GM18867 (cell line): Measurements from ENCODE around the gene SEC22A.

Experiments
- ATAC-seq: cut with Tn5 transposase; IDR thresholded peaks from one replicate; pipeline ENCODE4 v1.9.1; 2021; ENCODE audit warnings: mild to moderate bottlenecking, moderate library complexity; ENCODE audit not compliant: unreplicated experiment

Gene SEC22A

DNA sequence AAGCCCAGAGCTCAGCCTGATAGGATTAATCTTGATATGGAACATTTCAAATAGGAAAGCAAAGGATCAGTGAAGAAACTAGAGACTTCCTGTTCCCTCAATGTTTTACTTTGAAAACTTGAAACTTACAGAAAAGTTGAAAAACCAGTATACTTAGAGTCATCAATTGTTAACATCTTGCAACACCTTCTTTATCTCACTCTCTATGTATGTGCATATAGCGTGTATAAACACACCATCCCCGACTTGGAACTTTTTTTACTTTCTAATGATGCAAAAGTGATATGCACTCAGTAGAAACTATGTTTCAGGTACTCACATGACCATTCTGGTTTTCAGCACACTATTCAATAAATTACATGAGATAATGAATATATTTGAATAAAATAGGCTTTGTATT, 60.5 kb downstream of the SEC22A start:
- no peak for ATAC-seq

DNA sequence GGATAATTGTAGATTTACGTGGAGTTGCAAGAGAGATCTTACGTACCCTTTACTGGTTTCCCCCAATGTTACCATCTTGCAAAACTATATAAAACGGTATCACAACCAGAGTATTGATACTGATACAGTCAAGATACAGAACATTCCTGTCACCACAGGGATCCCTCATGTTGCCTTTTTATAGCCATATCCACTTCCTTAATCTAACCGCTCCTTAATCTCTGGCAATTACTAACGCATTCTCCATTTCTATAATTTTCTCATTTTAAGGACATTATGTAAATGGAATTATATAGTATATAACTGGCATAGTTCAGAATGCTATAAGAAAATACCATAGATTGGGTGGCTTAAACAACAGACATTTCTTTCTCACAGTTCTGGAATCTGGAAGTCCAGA, 61.1 kb downstream of the SEC22A start:
- no peak for ATAC-seq

DNA sequence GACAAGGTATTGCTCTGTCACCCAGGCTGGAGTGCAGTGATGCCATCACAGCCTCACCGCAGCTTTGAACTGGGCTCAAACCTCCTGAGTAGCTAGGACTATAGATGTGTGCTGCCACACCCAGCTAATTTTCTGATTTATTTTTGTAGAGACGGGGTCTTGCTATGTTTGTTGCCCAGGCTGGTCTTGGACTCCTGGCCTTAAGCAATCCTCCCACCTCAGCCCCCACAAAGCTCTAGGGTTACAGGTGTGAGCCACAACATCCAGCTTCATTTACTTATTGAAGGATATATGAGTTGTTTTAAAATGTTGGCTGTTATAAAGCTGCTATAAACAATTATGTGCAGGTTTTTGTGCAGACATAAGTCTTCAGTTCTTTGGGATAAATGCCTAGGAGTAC, 62.2 kb downstream of the SEC22A start:
- ATAC-seq: no peak

DNA sequence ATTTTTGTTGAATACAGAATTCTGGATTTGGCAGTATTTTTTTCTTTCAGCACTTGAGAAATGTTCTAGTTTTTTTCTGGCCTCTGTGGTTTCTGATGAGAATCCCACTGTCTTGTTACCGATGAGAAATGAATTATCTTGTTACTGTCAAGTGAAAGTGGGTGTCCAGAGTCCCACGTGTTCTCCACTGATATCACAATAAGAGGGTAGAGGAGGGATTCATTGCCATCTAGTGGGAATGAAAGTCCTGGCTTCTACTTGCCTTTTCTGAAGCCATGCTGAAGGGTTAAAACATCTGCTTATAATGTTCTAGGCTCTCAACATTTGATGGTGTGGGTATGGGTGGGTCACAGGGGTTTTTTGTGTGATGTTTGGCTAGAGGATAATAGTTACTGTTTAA, 66.1 kb downstream of the SEC22A start:
- ATAC-seq: no peak

DNA sequence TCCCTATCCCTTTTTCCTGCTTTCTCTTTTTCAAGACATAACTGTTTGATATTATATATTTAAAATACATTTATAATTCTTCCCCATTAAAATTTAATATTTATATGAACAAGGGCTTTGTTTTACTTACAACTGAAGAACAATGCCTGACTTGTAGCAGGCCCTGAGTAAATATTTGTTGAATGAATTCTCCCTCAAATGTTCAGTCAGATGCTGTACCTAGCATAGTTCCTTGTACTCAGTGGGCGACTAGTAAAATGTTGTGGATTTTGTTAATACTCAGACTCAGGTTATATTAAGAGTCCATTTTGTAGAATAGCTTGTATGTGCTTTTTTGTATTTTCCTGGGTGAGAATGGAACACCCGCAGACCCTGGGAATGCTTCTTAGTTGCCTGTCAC, 69.1 kb downstream of the SEC22A start:
- ATAC-seq: no peak

DNA sequence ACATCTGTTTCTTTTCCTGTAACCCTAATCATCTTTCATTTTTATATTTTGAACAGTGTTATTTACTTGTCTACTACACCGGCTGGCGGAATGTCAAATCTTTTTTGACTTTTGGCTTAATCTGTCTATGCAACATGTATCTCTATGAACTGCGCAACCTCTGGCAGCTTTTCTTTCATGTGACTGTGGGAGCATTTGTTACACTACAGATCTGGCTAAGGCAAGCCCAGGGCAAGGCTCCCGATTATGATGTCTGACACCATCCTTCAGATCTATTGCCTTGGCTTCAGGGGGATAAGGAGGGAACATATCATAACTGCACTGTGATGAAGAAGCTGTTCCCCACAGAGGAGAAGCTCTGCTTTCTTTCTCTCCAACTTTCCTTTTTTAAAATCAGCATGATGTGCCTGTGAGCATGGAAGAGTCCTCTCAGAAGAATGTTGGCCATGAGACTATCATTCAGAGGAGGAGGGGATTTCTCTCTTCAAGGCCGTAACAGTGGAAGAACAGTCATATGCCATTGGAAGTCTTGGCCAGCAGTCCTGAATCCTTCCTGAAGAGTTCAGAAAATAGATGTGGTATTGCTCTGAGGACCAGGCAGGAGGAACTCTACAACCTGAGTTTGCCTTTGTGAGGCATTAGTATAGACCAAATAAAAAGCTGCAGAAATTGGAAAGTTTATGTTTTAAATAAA, 69.9 kb downstream of the SEC22A start:
- ATAC-seq: no peak

DNA sequence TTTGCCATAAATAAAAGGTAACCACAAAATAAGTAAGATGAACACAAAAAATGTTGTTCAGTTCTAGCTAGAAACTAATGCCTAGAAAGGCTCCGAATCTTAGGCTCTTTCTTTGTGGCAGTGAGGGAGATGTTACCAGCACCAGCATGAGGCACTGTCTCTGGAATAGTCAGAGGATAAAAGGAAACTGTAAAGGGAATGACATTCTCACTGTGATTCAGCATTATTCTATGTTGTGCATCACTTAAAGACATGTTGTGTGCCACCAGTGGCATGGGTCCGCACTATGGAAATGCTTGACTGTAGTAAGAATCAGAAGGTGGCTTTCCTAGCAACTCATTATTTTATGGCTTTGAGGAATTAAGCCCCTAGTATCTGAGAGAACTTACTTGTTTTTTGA, 70.8 kb downstream of the SEC22A start:
- ATAC-seq: no peak

DNA sequence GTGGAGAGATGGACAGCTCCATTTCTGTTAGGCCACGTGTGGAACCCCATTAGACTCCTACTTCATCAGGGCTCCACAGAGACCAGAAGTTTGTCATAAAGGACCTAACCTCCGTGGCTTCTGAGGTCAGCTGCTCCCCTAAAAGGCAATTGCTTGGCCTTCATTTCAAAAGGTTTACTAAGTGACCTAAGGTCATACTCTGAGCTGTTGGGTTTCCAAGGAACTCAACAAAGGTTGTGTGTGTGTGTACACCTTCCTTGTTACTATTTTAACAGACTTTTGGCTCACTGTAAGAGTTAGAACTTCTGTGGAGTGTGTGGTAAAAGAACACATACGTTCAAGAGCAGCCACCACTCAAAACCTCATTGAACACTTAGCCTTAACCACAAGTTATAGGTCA, 73.9 kb downstream of the SEC22A start:
- ATAC-seq: no peak

DNA sequence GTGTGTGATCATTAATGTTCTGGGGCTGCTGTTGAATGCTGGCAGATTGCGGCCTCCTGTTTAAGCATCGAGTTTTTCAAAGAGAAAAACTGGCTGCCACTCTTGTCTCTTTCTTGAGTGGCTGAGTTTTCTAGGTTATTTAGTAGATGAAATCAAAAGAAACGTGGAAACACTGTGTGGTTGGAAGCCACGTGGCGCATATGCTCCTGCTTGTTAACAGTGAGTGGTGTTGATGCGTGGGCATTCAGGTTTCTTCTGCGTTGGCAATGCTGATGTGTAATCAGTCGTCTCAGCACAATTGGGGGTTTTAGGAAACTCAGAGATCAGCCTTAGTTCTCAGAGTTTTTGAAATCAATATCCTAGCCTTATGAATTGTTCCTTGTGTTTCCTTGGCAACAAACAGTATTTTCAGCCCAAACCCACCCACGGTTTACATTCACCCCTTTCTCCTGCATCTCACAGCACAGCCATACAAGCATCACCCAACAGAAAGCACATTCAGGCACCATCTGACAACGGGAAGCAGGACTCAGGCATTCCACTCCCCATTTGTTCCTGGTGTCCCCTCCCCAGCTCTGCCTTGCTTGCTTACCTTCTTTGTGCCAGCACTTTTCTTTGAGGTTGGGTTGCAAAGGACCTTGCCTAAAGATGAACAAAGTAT, 74.7 kb downstream of the SEC22A start:
- ATAC-seq: no peak

DNA sequence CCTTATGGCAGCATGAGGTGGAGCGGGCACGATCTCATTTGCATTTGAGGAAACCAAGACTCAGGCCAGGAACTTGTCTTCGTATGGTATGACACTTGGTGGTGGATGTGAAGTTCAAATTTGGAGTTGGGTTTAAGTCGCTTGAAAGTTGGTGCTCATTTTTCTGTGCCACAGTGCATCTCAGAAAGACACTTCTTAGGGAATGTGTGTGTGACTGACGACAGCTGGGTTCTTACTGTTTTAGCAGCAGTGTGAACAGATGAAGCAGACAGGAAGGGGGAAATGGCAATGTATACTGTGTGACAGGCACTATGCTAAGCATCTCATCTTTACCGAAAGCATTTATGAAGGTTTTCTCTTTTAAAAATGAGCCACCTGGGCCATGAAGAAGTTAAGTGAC, 75.4 kb downstream of the SEC22A start:
- no peak for ATAC-seq

DNA sequence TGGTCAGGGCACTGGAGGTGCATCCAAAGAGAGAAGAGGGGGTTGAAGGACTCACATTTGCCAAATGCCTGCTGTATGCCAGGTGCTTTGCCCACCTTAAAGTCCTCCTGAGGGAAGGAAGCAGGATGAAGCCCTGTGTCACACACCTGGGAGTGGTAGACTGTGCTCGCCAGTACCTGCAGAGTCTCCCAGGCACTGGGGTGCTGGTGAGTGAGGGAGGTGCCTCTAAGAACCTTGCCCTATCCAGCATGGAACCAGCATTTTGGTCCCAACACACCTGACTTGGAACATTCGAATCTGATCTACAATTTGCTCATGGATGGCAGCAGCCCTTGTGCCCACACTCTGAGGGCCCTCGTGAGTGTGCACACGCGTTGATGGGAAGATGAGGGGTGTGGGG, 76.7 kb downstream of the SEC22A start:
- no peak for ATAC-seq

DNA sequence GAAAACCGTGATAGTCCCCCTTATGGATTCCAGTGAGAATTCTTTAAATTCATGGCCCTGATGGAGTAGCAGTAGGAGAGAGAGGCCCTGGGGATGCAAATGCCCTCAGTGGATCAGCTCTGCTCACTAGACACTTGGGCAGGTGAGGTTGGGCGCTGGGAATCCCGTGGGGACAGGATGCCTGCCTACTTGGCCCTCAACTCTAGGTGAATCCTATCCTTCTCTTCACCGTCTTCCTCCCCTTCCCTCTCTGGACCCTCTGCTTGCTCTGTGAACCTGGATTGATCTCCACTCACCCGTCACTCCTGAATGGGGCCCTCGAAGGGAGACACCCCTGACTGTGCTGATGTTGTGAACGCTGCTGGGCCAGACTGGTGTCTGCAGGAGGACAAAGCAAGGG, 77.4 kb downstream of the SEC22A start:
- no peak for ATAC-seq

DNA sequence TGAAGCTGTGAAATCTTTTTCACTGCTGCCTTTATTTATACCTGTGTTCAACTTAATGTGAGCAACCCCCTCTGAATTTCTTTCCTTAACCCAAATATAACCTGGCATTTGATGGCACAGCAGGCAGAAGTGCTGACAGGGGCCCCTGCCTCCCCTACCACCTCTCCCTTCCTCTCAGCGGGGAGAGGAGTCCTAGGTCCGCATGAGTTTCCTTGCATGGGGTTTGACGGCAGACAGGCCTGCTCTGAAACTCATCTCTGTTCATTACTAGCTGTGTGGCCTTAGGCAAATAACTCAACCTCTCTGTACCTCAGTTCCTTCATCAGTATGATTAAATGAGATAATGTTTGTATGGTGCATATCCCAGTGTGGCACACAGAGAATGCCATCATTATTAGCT, 79.7 kb downstream of the SEC22A start:
- no peak for ATAC-seq

DNA sequence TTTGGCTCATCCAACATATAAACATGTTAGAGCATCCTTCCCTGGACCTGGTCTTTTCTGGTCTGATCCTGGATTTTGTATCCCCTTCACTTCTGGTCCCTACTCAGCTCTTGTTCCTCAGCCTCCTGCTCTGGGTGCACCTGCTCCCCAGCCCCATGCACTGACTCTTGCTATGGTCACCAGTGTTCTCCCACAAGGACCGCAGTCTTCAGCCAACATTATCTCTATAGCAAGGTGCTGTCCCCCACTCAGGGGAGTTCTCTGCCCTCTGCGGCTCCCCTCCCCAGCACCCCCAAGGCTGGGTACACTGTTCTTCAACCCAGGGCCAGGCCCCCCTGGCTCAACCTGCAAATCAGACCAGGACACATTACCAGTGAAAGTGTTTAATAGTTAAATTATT, 80.2 kb downstream of the SEC22A start:
- ATAC-seq: no peak

DNA sequence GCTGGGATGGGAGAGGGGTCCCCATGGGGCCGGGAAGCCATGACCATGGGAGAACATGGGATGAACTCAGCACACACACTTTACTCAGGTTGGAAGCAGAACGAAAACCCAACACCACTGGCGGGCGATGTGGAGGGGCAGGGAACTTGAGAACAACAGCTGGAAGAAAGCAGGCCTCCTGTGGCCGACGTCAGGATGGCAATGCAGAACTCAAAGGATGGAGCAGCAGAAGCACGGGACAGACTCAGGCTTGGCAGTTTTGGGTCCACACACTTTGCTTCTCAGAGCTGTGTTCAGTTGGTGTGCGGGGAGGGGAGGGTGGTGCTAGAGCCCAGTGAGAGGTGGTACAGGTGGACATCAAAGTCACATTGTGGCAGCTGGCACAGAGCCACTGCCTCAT, 80.7 kb downstream of the SEC22A start:
- ATAC-seq: no peak

DNA sequence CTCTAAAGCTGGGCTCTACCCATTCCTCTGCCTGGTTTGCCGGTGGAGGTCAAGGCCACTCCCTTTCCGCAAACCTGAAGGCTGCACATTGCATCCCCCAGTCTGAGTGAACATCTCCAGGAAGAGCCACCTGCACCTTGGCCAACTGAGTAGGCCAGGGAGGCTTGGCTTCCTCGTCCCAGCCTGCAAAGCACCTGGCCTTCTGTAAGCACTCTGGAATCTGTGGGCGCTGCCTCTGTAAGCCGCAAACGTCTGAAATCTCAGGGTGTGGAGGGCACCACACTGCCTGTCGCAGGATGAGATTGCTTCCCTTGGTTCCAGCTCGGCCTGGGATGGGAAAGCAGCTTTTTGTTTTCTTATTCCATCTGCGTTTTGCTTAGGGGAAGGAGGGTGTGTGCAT, 81.3 kb downstream of the SEC22A start:
- ATAC-seq: no peak

DNA sequence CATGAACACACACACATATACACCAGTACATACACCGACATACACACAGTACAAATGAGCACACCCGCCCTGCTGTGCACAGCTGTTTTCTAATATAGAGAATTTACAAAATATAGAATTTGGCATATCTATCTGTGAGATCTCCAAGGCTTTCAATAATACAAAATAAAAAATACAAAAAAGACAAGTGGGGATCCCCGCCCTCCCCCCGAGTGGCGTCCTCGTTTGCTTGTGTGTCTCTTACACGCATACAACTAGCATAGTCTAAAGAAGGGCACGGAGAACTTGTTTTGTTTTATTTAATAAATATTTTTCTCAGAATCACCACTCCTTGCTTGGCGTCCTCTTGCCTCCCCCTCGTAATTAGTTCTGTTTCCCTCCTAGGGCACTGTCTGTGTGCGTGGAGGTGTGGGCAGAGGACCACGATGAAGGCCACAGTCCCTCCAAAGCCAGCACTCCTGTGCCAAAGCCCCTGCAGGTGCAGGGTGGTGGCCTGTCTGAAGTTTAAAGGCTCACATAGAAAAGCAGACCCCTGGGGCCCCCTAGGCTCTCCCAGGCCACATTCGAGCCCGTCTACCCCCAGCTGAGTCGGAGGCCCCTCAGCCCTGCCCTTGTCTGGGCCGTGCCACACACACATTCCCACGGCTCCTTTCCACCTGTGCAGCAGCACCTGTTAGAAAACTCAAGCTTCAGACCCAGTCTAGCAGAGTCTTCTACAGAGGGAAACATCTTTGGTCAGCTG, 82.1 kb downstream of the SEC22A start:
- no peak for ATAC-seq

DNA sequence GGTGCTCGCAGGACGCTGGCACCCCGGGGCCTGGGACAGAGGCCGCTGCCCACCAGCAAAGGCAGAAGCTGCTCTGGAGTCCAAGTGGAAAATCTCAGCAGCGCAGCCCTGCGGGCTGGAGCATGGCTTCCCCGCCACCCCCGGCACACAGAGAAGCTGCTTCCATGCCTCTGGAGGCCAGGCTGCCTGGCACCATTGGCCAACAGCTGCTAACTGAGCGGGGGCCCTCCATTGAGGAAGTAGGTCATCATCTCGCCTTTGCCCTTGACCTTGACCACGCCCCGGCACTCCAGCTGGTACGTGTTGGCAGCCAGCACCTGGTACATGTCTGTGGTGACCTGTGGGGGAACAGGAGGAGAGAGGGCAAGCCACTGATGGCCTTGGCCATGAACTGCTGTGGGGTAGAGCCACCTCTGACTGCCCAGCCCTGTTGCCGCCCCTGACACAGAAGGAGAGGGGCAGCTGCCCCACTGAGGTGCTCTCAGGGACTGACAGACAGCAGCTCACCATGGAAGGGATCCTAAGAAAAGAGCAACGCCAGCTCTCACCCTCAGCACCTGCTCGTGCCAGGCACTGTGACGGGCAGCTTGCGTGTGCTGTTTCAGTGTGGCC, 82.8 kb downstream of the SEC22A start:
- ATAC-seq: no peak

DNA sequence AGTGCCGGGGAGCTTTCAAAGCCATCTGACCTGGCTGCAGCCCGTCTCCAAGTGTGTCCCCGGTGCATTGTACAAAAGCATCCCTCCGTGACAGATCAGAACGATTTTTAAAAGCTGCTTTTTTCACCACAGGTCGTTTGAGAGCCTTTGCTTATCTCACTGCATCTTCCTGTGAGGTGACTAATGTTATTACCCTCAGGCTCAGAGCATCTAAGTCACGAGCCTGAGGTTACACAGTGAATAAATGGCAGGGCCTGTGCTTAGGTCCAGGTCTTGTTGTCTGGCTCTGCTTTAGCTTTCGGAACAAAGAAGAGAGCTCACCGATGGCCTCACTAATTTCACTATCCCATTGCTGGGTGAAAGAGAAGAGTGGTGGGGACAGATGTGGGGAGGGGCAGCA, 83.3 kb downstream of the SEC22A start:
- no peak for ATAC-seq

DNA sequence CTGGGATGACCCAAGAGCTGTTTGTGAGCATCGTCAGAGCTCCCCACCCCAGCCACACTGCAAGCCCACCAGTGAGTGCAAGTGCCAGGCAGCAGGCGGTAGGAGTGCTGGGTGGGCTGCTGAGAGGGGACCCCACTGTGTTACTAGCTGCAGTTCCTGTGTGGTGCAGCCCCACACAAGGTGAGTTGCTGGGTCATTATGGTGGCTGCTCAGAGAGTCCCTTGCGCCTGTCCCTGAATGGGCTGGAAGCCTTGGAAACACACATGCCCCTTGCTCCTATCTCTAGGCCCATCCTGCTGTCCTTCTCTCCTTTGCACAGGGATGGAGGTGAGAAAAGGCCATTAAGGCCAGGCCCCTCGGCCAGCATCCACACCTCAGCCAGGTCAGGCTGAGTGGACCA, 83.7 kb downstream of the SEC22A start:
- ATAC-seq: no peak

DNA sequence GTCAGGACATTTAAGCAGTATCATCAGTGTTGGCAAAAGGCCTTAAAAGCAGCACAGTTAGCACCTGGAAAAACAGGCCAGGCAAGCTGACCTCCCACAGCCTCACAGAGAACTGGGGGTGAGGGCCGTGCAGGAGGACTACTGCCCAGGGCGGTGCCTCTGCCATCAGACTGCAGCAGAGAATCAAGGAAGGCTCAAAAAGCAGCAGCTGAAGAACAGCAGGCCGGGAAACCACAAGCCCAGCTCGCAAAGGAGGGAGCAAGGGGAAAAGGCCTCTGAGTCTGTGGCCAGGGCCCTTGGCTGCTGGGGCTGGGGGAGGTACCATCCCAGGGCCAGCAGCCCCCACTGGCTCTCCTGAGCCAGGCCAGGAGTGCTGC, 84.2 kb downstream of the SEC22A start:
- ATAC-seq: no peak
